ENCODE measurements around the gene GNG13.

- TF ChIP-seq SP1 (CRISPR knock-in tag; IDR thresholded peaks at IDR 0.05) (no peak), CEBPG (CRISPR knock-in tag; IDR thresholded peaks at IDR 0.05) (no peak), CEBPG (tag; conservative IDR thresholded peaks at IDR 0.05 in 1 of 2, IDR thresholded peaks at IDR 0.05 in 1 of 2) (no peak), USF1 (CRISPR knock-in tag; IDR thresholded peaks at IDR 0.05) (no peak), SRF (CRISPR knock-in tag; IDR thresholded peaks at IDR 0.05) (no peak), NFE2L1 (tag; IDR thresholded peaks at IDR 0.05; ENCODE audit: borderline replicate concordance, low read depth) (no peak), POLR2AphosphoS2 (IDR thresholded peaks at IDR 0.05; ENCODE audit: low read length) (no peak), POLR2A (conservative IDR thresholded peaks at IDR 0.05) (no peak), PHF21A (IDR thresholded peaks at IDR 0.05; ENCODE audit: borderline replicate concordance, low read depth) (no peak), RNF2 (IDR thresholded peaks at IDR 0.05) (no peak), USF2 (CRISPR knock-in tag; IDR thresholded peaks at IDR 0.05) (no peak), ZNF282 (CRISPR knock-in tag; IDR thresholded peaks at IDR 0.05) (no peak)
Observed at GRCh38 chr16:843771-844170, 43.2 kb upstream of the GNG13 start.

Measured in K562 (cell line).